ENCODE data around the gene NBAS.
"Not testable (repeated sequence)": the region's sequence is repeated elsewhere in the genome, so short reads cannot be mapped to it uniquely, and the experiment has no call there.

Gene NBAS

DNA sequence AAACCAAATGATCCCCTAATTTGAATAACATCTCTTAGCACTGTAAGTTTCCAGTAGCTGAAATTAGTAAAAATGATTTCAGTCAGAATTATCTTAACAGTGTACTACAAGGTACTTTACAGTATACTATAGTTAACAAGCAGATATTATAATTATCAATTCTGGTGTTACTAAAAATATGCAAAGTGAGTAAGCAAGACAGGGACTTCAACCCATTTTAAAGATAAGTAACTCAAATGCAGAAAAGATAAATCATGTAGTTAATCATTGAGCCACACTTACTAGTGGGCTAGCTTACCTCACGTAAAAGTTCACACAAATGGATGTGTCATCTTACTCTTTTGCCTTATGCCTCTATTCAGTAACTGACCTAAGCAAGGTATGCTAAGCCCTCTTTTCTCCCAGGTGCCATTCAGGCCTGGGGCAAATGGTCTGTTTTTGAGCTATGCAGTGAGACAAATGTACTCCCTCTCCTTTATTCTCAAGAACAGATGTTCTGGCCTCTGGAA lies 101.0 kb downstream of the NBAS start:
- DNase-seq: no peak

DNA sequence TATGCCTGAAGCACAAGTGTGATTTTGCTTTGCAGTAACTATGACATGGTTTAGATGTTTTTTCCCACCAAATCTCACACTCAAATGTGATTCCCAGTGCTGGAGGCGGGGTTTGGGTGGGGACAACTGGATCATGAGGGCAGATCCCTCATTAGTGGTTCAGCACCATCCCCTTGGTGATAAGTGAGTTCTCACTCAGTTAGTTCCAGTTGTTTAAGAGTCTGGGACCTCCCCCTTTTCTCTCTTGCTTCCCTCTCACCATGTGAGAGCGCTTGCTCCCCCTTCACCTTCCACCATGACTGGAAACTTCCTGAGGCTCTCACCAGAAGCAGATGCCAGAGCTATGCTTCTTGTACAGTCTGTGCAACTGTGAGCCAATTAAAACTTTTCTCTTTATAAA lies 102.9 kb downstream of the NBAS start:
- DNase-seq: no peak

- no peak for DNase-seq
These were observed 103.3 kb downstream of the NBAS start for GRCh38 chr2:15457868-15458267.

DNA sequence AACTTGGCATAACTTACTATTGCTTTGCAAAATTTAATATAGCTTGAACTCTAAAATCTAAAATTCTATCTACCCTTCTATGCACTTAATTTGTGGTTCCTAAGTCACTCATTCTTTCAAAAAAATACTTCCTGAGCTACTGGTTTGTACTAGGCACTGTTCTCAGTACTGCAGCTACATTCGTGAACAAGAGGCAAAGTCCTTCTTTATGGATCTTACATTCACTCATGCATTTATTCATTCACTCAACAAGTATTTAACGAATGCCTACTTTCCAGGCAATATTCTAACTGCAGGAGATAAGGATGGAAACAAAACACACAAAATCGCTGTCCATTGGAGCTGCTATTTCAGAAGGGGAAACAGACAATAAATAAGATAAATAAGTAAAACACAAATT lies 104.8 kb downstream of the NBAS start:
- DNase-seq: no peak

DNA sequence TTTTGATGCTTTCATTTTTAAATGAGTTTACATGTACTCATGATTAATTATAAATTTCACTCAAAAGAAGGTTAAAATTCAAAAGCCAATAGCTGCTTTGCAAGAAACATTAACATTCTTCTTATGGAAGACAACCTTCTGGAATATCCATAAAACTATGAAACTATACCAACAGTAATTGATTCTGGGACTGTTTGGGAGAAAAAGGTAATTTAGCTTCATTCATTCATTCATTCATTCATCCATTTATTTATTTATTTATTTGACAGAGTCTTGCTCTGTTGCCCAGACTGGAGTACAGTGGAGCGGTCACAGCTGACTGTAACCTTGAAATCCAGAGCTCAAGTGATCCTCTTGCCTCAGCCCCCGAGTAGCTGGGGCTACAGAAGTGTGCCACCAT lies 110.3 kb downstream of the NBAS start:
- DNase-seq: no peak

GRCh38 chr2:15449556-15450236 lies 111.4 kb downstream of the NBAS start:
- no peak for DNase-seq

DNA sequence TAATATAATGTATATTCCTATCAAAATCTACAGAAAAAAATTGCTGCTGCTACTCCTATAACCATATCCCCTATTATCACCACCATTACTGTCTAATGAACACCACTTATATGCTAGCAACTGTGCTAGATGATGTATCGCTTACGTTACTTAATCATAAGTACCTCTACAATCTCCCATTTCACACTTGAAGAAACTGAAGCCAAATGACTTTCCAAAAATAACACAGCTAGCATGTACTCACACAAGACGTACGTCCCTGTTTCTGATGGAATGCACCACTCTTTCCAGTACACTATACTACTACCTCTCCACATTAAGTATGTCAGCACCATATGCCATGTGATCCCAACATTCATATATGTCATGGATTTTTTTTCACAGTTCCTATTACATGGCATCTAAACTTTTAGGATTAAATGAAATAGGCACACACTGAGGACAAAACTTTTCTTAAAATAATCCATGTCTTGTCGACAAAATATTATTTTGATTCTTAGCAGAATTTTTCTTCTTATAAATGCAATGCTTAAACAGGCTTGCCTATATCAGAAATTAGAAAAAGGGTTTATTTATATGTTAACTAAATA lies 112.8 kb downstream of the NBAS start:
- no peak for DNase-seq

DNA sequence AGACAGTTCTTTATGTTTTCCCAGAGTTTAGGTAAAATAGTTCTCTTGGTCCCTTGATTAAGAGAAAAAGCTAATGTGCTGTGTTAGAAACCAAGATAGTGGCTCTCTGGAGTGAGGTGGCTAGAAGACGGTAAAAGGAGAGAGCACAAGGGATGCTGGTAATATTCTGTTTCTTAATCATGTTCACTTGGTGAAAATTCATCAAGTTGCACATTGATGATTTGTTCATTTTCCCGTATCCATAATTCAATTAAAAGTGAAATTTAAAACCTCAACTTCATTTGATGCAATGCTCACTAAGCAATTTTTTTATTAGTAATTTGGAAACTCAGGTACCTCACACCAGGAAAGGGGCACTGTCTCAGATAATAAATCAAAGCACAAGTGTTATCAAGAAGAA lies 113.8 kb downstream of the NBAS start:
- no peak for DNase-seq

DNA sequence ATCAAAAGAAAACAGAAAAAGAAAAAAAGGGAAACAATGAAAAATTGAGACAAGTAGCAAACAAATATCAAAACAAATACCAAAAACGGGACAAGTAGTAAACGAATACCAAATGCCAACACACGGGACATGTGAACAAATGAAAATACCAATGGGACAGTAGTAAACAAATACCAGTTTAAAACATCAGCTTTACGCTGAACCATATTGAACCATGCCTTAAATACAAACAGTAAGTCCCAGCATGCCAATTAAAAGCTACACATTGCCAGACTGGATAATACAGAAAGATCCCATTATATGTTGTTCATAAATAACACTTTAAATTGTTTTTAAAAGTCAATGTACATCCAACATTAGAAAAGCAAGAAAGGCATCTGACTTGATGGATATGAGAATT lies 114.2 kb downstream of the NBAS start:
- DNase-seq: no peak

DNA sequence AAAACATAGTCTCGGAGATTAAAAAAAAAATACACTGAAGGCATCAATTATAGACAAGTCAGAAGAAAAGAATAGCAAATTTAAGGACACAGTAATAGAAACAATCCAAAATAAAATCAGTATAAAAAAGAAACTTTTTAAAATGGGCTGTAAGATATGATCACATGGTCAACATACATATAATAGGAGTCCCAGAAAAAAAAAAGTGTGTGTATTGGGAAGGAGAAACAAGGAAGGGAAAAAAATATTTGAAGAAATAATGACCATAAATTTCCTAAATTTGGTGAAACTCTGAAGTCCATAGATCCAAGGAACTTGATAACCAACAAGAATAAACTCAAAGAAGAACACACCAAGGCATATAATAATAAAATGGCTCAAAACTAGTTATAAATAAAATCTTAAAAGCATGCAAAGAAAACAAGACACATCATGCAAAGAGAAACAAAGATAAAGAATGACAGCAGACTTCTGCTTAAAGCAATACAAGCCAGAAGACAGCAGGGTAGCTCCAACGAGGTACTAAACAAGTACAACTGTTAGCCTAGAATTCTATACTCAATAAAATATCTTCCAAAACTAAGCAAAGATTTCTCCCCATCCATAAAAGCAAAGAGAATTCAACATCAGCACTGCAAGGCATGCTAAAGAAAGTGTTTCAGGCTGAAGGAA lies 115.1 kb downstream of the NBAS start:
- DNase-seq: no peak

GRCh38 chr2:15439768-15440524 lies 121.2 kb downstream of the NBAS start:
- not testable (repeated sequence) for DNase-seq

GRCh38 chr2:15439366-15439765 lies 121.8 kb downstream of the NBAS start:
- not testable (repeated sequence) for DNase-seq

DNA sequence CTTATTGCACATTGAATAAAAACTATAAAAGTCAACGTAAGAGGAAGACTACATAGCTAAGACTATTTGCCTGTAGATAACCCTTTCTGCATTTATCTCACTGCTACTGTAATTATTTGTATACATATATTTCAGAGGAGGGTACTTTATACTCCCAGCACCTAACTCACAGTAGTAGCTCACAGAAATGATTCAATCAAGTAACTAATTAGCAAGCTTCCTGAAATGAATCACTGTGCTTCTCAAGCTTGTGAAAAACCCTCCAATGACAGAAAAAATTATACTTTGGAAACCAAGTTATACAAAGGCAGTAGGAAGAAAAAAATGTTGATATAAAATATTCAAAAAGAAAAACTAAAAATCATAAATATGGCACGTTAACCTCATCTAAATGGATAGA lies 124.9 kb downstream of the NBAS start:
- DNase-seq: no peak

DNA sequence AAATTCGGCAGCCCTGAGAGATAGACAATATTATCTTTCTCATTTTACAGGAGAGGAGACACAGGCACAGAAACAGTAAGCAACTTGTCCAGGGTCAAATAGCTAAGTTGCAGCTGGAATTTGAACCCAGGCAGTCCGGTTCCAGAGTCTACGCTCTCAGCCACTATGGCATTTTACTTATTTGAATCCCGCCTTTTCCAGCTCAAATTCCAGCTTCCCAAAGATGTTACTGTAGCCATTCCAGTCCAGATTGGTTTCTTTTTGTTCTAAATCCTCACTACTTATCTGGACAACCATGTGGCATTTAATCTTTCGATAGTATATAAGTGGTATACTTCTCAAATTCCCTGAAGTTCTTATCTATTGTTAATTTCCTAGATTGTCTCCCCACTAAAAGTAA lies 125.7 kb downstream of the NBAS start:
- no peak for DNase-seq

DNA sequence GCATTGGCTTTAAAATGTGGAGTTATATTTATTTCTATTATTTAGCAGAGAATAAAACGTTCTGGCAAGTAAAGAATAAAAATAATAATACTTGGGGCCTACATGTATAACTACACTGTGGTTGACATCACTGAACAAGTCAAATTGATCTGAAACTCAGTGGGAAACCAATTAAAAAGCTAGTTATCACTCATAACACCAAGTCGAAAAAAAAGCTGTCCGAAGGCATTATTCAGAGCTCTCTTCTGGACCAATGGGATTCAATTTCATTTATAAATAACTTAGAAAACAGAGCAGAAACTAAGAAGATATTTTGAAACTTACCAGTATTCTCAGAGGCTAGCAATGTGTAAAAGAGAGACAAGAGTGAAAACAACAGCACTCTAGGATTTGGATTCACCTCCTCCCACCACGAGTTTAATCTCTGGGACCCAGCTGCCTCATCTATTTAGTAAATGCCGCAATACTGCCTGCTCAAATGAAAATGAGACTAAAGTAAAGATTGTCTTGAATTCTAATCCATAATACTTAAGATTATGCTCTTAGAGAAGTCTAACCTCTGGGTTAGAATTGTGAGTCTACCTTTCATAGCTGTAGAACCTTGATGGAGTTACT lies 128.4 kb downstream of the NBAS start:
- no peak for DNase-seq

- DNase-seq: no peak
These were observed 132.1 kb downstream of the NBAS start for GRCh38 chr2:15429032-15429431.

GRCh38 chr2:15427987-15428386 lies 133.1 kb downstream of the NBAS start:
- DNase-seq: no peak

- no peak for DNase-seq
These were observed 134.5 kb downstream of the NBAS start for GRCh38 chr2:15426606-15427005.

DNA sequence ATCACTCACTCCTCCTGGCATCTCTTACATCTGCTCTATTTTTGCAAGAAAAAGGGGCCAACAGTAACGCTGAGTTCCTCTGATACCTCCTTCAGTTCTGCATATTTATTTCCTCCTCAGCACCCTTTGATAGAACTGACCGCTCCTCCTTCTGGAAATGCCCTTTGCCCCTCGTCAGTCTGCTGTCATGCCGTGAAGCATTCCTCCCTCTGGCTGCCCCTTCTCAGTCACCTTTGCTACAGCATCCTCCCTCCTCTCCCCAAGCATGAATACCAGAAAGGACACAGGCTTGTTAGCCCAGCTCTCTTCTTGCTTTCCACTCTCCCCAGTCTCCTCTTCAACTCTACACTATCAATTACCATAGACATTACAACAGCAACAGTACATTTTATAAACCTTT lies 135.4 kb downstream of the NBAS start:
- DNase-seq: no peak

- no peak for DNase-seq
These were observed 139.4 kb downstream of the NBAS start for GRCh38 chr2:15421753-15422152.

DNA sequence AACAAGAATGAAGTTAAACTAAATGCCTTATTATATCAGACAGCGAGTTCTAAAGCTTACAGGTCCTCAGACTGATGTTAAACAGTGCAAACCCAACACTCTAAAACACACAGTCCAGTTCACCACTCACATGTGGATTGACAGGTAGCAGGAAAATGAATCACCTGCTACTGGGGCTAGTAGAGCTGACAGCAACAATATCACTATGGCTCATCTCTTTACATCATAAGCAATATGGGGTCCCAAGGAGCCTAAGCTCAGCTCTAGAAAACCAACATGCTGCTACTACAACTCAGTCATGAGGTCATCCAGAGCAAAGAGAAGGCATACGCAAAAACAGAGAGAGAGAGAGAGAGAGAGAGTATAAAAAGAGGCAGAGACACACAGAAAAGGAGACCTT lies 145.4 kb downstream of the NBAS start:
- DNase-seq: no peak

DNA sequence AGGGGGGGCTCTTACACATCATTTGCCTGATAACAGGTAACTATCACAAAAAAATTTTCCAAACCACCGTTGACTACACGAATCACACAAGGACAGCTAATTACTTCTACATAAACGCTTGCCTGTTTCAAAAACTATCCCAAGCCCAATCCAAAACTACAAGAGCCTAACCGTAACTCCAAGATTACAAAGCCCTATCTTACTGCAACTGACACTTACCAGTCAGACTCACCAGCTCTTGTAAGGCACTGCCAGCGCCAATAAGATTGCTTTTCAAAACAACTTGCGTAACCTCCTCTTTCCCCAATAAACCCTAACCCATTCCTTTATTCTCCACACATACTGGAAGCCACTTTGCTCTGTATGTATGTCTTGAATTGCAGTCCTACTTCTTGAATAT lies 148.4 kb downstream of the NBAS start:
- DNase-seq: no peak

All from hypothalamus (tissue), 51 donors.